OCI-LY3 (cell line): Measurements from ENCODE around the gene MAP3K5.

Experiments
- H2AFZ ChIP-seq: fragments of 200-600, 300-600 bp; shearing (Covaris generic); 2 replicates; pipeline ENCODE4 v1.6.0; 2014; ENCODE audit warnings: antibody characterized with exemption, low read depth, low read length
- H3K27ac ChIP-seq: fragments of 200-600, 300-600 bp; sonication (generic); 2 replicates; pipeline ENCODE4 v1.5.1; 2014; ENCODE audit warnings: mild to moderate bottlenecking, low read length, moderate library complexity, mixed read lengths
- H3K27me3 ChIP-seq: fragments of 200-600, 300-600 bp; sonication (generic); 2 replicates; pipeline ENCODE4 v1.6.1; 2014; ENCODE audit warnings: low read depth, low read length, mixed read lengths
- H3K36me3 ChIP-seq: fragments of 200-600, 300-600 bp; sonication (generic); replicated peaks from 2 replicates; pipeline ENCODE3; 2014; ENCODE audit warnings: low read depth, low read length, mixed read lengths
- H3K4me1 ChIP-seq: fragments of 300-600, 200-600 bp; sonication (generic); 2 replicates; pipeline ENCODE4 v1.6.1; 2014; ENCODE audit warnings: low read length, mixed read lengths
- H3K4me2 ChIP-seq: fragments of 200-600, 300-600 bp; sonication (generic); 2 replicates; pipeline ENCODE4 v1.6.1; 2014; ENCODE audit warnings: low read length, mixed read lengths
- H3K4me3 ChIP-seq: fragments of 300-600, 200-600 bp; sonication (generic); 2 replicates; pipeline ENCODE4 v1.5.1; 2014; ENCODE audit warnings: antibody characterized with exemption, mild to moderate bottlenecking, low read length, moderate library complexity
- H3K79me2 ChIP-seq: fragments of 300-600, 200-600 bp; shearing (Covaris generic); 2 replicates; pipeline ENCODE4 v1.6.1; 2014; ENCODE audit warnings: mild to moderate bottlenecking, low read length, mixed read lengths
- H3K9ac ChIP-seq: fragments of 300-600, 200-600 bp; shearing (Covaris generic); 2 replicates; pipeline ENCODE4 v1.6.0; 2014; ENCODE audit warnings: mild to moderate bottlenecking, low read length, moderate library complexity
- H3K9me3 ChIP-seq: fragments of 200-600, 300-600 bp; shearing (Covaris generic); 2 replicates; pipeline ENCODE4 v1.6.1; 2014; ENCODE audit warnings: low read length, mixed read lengths; ENCODE audit not compliant: insufficient read depth
- H4K20me1 ChIP-seq: fragments of 200-600, 300-600 bp; sonication (generic); 2 replicates; pipeline ENCODE4 v1.6.1; 2016; ENCODE audit warnings: low read length, mixed read lengths; ENCODE audit not compliant: insufficient read depth
- EZH2phosphoT487 ChIP-seq: fragments of 200-600 bp; shearing (Covaris generic); IDR thresholded peaks from 2 replicates; pipeline ENCODE4 v1.6.1; 2018; ENCODE audit warnings: antibody characterized with exemption, mixed run types, low read depth
- TF ChIP-seq, protein P1 (sequence below): fragments of 200-600, 300-600 bp; sonication (generic); IDR thresholded peaks from 2 replicates; pipeline ENCODE4 v1.5.1; 2014; ENCODE audit warnings: antibody characterized with exemption, low read length, low read depth

MAP3K5 gene

DNA sequence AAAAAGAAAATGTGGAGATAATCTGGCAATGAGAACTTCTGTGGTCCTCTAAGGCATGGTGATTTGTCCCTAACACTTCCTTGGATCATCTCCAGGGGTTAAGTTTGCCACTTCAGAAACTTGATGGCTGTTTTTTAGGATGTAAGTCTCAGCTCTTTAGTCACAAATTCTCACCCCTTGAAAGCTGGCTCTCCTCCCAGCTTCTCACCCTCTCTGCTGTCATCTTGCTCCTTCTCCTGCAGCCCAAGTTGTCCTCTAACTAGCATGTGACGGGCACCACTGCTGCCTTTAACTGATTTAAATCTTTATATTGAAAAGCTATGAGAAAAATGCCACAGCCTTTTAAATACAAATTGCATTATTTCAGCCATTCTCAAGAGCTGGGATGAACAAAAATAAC lies 107.8 kb downstream of the MAP3K5 start:
- Histone ChIP-seq H3K4me1 (no peaks in the 10 kb centered on the region), H3K4me2 (no peak overlapping the region), H3K9me3 (no peaks in the 10 kb centered on the region), H3K36me3 (no peaks in the 10 kb centered on the region), H3K27me3 (no peaks in the 10 kb centered on the region), H2AFZ (no peak overlapping the region), H3K4me3 (no peak overlapping the region), H4K20me1 (no peaks in the 10 kb centered on the region), H3K79me2 (no peaks in the 10 kb centered on the region), H3K27ac (no peak overlapping the region), H3K9ac (no peak overlapping the region)
- TF ChIP-seq EZH2phosphoT487, result no peak
- TF ChIP-seq, protein P1, sequence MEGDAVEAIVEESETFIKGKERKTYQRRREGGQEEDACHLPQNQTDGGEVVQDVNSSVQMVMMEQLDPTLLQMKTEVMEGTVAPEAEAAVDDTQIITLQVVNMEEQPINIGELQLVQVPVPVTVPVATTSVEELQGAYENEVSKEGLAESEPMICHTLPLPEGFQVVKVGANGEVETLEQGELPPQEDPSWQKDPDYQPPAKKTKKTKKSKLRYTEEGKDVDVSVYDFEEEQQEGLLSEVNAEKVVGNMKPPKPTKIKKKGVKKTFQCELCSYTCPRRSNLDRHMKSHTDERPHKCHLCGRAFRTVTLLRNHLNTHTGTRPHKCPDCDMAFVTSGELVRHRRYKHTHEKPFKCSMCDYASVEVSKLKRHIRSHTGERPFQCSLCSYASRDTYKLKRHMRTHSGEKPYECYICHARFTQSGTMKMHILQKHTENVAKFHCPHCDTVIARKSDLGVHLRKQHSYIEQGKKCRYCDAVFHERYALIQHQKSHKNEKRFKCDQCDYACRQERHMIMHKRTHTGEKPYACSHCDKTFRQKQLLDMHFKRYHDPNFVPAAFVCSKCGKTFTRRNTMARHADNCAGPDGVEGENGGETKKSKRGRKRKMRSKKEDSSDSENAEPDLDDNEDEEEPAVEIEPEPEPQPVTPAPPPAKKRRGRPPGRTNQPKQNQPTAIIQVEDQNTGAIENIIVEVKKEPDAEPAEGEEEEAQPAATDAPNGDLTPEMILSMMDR, result no peak

DNA sequence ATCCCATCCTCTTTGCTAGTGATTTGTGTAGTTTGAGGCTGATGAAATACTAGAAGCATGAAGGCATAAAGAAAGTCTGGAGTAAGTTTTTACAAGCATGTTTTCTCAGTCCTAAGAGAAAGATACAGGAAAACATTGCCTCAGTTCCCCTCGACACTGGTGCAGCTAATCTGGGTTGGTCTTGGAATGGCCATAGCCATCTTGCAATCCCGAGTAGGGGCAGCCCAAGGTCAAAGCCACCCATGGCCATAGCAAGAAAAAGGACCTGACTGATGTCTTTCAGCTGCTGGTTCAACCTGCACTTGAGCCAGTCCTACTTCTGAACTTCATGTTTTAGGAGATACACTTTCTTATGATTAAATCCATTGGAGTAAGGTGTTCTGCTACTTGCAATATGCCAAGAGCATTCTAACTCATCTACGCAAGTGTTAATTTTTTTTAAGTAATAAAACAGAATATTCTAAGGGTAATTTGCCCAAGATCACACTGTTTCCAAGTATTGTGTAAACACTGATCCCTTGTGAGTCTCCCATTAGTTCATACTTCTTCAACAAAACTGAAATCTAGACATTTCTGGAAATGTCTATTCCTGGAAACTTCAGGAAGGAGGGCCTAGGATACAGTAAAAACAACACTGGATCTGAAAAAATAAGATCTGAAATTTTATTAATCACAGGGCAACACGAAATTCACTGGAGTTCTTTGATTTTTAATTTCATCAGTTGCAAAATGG lies 108.9 kb downstream of the MAP3K5 start:
- Histone ChIP-seq H2AFZ (no peak overlapping the region), H3K27ac (no peak overlapping the region), H3K4me1 (no peaks in the 10 kb centered on the region), H3K9me3 (no peaks in the 10 kb centered on the region), H3K4me2 (no peak overlapping the region), H3K4me3 (no peak overlapping the region), H3K36me3 (no peaks in the 10 kb centered on the region), H3K9ac (no peak overlapping the region), H3K27me3 (no peaks in the 10 kb centered on the region), H3K79me2 (no peaks in the 10 kb centered on the region), H4K20me1 (no peaks in the 10 kb centered on the region)
- TF ChIP-seq, protein P1, result no peak
- no peak for TF ChIP-seq EZH2phosphoT487

DNA sequence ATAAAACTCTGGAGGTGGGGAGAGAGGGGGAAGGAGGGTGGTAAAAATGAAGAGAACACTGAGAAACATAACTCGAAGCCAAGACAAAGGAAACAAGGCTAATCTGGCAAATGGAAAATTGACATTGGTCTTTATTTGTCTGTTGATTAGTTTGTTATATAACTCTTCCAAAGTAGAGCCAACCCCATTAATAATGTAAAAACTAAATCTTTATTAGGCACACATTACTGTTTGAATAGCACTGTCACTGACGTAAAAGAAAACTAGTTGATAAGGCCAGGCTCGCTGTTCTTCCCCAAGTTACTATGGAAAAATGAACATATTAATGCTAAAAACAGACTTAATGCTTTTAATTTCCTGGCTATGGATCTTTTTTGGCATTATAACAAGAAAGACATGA lies 110.0 kb downstream of the MAP3K5 start:
- Histone ChIP-seq H3K4me1 (no peaks in the 10 kb centered on the region), H3K4me2 (no peak overlapping the region), H2AFZ (no peak overlapping the region), H3K9ac (no peak overlapping the region), H3K27me3 (no peaks in the 10 kb centered on the region), H4K20me1 (no peaks in the 10 kb centered on the region), H3K27ac (no peak overlapping the region), H3K36me3 (no peaks in the 10 kb centered on the region), H3K9me3 (no peaks in the 10 kb centered on the region), H3K4me3 (no peak overlapping the region), H3K79me2 (no peaks in the 10 kb centered on the region)
- TF ChIP-seq EZH2phosphoT487, result no peak
- TF ChIP-seq, protein P1, result no peak

DNA sequence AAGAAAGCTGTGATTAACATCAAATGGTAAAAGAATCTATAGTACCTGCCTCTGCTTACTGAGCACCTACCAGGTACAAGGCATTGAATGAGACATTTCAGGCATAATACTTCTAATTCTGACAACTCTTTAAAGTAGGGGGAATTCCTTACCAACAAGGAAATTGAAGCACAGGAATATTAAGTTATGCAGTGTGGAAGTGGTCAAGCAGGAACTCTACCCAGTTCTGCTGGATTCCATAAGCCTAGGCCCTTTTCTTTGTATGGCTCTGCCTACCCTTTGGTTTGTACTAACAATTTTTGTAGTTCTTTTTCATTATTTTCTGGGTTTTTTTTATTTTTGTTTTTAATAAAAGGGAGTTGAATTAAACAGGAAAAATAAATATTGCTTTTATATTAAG lies 114.5 kb downstream of the MAP3K5 start:
- no peaks in the 10 kb centered on the region for H4K20me1 ChIP-seq
- H2AFZ ChIP-seq, result no peak overlapping the region
- no peak overlapping the region for H3K27ac ChIP-seq
- no peak overlapping the region for H3K4me2 ChIP-seq
- no peaks in the 10 kb centered on the region for H3K36me3 ChIP-seq
- H3K79me2 ChIP-seq, result no peaks in the 10 kb centered on the region
- no peaks in the 10 kb centered on the region for H3K9me3 ChIP-seq
- TF ChIP-seq EZH2phosphoT487, result no peak
- TF ChIP-seq, protein P1, result no peak
- no peak overlapping the region for H3K4me3 ChIP-seq
- H3K27me3 ChIP-seq, result no peaks in the 10 kb centered on the region
- no peak overlapping the region for H3K9ac ChIP-seq
- H3K4me1 ChIP-seq, result no peaks in the 10 kb centered on the region
